NCI-H187 (cell line): Measurements from ENCODE around the gene XCR1.
"Not testable (repeated sequence)": the region's sequence is repeated elsewhere in the genome, so short reads cannot be mapped to it uniquely, and the experiment has no call there.

Experiments
- DNase-seq, 2 experiments: peaks; one replicate each; lab custom pipeline; 2025; lab: John Stamatoyannopoulos, UW

Gene XCR1

DNA sequence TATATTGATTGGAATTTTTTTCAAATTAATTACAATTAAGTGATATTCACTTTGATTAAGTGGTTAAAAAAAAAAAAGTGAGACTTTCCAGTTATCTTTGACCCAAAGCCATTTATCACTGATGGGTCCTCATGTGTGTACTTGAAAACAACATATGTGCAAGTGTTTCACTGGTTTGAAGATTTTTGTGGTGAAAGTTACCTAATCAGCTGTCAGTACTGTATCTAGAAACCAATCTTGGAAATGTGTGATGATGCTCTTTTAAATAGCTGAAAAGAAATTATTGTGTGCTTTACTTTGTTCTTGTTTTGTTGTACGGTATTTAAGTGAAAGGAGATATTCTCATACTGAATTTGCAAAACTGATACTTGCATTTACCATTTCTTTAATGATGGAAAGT is 11.6 kb upstream of the XCR1 start:
- no peak for DNase-seq

DNA sequence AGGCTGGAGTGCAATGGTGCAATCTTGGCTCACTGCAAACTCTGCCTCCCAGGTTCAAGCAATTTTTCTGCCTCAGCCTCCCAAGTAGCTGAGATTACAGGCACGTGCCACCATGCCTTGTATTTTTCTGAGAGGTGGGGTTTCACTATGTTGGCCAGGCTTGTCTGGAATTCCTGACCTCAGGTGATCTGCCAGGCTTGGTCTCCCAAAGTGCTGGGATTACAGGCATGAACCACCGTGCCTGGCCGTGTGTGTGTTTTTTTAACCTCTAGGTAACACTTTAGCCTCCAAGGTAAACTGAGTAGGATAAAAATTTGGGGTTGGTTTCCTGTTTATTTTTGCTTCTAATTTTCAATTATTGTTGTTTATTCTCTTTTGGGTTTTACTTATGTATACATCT is 10.8 kb upstream of the XCR1 start:
- not testable (repeated sequence) for DNase-seq

DNA sequence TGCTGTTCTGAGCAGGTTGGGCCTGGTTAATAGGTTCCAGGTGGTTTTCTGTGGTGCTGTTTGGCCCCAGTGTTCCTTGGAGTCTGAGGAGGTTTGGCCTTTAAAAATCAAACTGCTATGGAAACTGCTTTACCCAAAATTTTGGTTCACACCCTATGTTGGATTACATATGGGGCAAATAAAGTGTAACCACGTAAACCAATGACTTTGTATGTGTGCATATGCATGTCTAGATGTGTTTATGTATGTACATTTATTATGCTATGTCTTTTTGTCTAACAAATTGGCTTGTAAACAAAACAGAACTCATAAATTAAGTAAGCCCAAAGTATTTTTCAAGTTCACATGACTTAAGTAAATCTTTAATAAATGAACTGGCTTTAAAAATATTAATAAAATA is 8.9 kb upstream of the XCR1 start:
- no peak for DNase-seq

DNA sequence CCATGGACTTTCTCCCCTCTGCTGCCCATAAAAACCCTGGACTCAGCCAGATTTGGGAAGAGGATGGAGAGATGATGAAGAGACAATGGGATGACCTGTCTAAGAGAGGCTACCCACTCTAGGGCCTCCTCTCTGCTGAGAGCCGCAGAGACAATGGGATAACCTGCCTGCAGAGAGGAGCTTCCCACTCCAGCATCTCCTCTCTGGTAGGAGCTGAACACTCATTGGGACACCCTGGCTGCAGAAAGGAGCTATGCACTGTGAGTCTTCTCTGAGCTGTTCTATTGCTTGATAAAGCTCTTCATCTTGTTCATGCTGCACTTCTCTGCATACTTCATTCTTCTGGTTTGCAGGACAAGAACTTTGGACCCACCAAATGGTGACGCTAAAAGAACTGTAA is 4.5 kb upstream of the XCR1 start:
- no peak for DNase-seq

DNA sequence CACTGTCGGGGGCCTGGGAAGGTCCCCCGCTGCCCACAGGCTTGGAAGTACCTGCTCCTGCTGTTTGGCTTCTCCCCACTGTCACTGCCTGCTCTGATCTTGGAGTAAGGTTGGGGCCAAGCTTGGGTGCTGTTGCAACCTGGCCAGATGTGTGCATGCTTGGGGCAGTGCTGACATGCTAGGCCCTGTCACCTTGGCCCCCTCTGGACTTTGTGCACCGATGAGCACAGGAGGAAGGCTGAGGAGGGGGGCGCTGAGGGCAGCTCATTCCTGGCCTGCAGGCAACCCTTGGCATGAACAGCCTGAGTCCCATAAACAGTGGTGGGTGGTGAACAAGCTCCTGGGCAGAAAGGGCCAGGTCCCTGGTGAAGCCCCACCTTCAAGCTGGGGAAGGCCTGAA is 4.0 kb upstream of the XCR1 start:
- no peak for DNase-seq

DNA sequence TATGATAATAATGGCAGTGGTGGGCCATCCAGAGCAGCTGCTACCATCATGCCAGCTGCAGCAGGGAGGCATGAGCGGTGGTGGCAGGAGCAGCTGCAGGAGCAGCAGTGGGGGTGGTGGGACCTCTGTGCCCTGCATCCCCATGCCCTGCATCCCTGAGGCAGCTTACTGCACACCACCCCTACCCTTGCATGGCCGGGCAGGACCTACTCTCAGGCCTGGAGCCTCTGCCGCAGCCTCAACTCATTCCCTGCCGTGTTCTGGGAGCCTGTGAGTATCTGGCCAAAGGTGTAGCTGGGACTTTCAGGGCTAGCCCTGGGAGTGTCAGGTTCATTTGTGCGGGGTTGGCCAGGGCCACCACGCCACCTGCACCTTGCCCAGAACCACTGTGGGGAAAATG is 3.3 kb upstream of the XCR1 start:
- DNase-seq: no peak

DNA sequence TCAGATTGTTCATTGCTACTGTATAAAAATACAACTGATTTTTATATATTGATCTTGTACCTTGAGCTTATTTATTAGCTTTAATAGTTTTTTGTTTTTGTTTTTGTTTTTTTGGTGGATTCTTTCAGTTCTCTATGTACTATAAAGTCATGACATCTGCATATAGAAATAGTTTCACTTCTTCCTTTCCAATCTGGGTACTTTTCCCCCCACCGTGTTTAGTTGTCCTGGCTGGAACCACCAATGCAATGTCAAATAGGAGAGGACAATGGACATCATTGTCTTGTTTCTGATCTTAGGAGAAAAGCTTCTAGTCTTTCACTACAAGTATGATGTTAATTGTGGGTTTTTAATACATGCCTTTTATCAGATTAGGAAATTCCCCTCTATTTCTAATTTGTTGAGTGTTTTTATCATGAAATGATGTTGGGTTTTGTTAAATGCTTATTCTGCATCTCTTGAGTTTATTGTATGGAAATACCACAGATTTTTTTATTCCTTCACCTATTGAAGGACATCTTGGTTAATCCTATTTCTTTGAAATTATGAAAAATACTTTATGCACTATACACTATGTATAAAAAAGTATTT is 2.8 kb upstream of the XCR1 start:
- DNase-seq: no peak

DNA sequence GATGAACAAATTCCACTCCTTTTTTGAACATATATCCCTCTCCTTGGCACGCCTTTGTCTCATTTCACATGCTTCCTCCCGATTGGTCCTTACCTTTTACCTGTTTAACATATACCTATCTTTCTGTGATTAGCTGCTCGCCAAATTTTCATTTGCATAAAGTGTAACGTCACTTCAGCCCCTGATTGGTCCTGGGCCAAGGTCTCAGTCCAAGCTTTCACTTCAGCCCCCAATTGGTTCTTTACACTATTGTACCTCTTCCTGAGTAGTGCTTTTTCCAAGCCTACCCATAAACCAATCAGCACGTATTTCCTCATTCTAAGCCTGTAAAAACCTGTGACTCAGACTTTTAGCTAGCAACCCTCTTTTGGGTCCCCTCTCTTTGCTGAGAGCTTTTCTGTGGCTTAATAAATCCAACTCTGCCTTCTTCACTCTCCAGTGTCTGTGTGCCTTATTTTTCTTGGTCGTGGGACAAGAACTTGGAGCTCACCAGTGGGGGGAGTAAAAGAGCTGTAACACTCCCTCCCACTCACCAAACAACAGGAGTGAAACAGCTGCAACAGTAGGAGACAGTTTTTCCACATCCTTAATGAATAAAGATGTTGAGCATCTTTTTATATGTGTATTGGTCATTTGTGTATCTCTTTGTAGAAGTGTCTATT is 584 bp upstream of the XCR1 start:
- DNase-seq: no peak

DNA sequence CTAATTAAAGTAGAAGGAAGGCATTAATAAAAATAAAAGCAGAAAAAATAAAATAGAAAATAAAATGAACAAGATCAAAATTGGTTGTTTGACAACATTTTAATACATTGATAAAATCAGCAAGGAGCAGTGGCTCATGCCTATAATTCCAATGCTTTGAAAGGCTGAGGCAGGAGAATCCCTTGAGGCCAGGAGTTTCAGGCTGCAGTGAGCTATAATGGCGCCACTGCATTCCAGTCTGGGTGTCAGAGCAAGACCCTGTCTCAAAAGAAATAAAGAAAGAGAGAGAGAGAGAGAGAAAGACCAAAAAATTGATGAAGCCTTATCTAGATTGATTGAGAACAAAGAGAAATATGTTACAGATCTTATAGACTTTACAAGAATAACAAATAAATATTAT is 2.1 kb downstream of the XCR1 start:
- no peak for DNase-seq

DNA sequence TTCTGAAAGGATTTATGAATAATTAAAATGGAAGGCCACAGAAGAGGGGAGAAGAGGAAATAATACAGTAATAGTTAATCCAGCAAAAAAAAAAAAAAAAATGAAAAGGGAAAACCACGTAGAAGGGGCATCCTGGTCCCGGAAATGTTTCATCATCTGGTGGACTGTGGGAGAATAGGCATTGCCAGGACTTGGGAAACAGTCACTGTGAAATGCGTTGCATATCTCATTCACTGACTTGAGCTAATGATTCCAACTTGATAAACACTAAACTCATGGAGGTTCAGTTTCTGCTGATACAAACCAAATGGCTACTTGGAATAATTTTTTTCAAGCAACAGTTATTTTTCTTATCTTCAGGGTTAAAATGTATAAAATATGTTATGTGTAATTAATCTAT is 3.2 kb downstream of the XCR1 start:
- no peak for DNase-seq

DNA sequence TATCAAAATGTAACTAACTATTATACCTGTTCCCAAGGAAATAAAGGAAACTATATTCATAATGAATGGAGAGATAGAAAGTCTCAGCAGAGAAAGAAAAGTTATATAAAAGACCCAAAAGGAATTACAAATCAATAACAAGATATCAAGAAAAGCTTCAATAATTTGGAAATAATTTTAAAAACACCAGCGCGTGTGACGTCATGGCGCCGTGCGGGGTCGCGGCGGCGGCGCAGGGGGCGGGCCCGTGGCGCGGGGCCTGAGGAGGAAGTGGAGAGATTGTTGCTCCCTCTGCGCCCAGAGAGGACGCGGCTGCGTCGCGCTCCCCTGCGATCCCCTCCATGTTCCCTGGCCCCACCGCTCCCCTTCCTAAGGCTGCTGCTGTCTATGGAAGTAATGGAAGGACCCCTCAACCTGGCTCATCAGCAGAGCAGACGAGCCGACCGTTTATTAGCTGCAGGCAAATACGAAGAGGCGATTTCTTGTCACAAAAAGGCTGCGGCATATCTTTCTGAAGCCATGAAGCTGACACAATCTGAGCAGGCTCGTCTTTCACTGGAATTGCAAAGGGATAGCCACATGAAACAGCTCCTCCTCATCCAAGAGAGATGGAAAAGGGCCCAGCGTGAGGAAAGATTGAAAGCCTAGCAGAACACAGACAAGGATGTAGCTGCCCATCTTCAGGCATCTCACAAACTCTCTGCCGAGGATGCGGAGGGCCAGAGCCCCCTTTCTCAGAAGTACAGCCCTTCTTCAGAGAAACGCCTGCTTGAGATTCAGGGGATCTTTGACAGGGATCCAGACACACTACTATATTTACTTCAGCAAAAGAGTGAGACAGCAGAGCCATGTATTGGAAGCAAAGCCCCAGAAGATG is 4.1 kb downstream of the XCR1 start:
- DNase-seq: no peak

DNA sequence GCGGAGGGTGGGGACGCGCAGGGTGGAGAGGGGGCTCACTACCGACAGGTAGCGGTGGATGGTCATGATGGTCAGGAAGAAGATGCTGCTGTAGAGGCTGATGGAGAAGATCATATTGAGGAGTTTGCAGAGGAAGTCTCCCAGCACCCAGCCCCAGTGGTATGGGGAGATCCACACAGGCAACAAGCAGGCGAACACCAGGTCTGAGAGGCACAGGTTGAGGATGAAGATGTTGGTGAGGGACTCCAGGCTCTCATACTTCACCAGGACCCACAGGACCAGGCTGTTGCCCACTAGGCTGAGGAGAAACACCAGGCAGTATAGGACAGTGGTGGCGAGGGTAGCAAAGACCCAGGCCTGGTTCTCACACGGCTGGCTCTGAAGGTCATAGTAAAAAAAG is 5.8 kb downstream of the XCR1 start:
- DNase-seq: no peak

DNA sequence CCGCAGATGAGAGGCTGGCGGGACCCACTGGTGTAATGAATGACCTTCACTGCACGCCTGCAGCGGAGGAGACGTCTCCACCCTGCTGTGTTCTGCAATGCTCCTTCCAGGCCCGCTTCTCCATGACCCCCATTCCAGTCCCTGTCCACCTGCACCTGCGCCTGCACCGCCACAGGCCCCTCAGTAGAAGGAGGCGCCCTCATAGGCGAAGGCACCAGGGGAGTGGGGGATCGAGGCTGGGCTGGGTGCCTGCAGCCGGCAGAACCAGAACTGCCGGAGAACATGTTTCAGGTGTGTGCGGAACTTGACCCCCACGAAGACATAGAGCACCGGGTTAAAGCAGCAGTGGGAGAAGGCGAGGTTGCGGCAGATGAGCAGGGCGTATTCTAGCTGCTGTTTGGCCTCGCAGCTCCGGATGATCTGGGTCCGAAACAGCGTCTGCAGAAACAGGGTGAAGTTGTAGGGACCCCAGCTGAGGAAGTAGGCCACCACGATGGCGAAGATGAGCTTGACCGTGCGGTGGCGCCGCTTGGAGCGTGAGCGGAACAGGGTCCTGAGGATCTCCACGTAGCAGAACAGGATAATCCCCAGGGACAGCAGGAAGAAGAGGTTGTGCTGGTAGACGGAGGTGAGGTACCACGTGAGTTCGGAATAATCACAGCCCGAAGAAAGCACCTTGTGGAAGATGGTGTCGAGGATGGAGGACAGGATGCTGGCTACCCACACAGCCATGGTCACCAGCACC is 6.3 kb downstream of the XCR1 start:
- DNase-seq: no peak

DNA sequence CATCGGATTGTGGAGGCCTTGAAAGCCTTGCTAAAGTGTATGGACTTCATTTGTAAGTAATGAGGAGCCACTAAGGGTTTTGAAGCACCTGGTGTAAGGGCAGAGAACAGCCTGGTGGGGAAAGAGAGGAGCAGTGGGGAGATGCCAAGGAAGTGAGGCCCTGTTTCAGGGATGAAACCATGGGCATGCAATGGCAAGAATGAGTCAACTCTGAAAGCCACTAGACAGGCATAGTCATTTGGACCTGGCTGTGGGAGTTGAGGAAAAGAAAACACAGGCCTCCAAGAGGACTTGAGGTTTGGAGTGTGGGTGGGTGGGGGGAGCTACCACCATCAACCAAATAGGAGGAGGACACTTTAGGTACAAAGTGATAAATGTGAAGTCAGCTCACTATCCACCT is 7.6 kb downstream of the XCR1 start:
- DNase-seq: no peak

DNA sequence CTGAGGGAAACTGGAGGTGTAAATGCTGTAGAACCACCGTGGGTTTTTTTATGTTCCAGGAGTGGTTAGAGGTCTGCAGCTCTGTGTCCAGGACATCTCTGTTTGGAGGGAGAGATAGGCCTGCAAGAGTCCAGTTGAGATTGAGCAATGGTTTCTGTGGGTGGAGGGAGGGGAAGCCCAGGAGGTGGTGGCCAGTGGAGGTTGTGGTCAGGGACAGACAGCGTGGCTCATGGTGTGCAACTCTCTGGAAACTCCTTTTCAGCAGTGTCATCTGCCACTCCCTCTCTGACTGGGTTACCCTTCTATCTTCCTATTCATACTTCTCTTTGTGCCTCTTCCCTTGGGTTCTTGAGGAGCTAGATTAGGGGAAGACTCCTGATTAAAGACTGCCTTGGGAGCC is 9.6 kb downstream of the XCR1 start:
- DNase-seq: no peak

DNA sequence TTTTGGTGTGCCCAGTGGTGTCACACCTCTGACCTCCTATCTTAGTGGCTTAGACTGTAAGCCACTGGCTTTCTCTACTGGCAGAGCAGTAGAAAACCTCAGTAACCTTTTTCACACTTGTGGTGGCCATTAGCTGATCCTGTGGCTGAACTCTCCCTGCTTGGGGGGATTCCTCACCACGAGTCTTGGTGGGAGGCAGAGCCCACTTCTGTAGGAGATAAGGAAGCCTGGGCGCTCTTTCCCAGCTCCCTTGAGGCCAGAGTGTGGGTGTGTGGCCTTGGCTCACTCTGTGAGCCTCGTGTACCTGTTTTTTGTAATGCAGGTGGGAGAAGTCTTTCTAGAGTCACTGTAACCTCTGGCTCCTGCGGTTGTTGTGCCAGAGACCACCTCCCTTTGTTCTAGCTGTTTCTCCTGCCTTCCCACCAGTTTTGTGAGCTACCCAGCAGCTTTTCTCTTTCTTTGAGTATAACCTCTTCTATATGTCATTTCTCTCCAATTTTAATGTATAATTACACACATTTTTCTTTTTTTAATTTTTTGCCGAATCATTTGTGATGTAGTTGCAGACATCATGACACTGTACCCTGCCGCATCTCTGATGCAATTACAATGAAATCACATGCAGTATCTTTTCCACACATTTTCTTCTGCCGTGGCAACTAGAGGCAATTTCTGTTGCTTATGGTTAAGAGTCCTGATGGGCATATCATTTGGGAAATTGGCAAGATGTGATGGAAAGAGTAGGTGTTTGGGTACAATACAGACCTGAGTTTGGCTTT is 13.8 kb downstream of the XCR1 start:
- DNase-seq: no peak

DNA sequence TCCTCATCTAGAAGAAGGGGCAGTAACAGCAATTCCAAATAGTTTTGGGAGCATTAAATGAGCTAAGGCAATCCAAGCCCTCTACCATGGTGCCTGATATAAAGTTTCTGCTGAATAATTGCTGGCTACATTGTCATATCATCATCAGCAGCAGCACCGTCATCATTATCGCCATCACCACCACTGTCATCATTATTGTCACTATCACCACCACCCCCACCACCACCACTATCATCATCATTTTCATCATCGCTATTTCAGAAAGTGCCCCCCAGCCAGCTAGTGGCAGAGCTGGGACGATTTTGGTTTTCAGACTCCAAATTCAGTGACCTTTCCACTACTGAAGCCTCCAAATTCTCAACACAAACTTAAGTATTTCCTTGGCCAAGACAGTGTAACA is 15.0 kb downstream of the XCR1 start:
- no peak for DNase-seq

DNA sequence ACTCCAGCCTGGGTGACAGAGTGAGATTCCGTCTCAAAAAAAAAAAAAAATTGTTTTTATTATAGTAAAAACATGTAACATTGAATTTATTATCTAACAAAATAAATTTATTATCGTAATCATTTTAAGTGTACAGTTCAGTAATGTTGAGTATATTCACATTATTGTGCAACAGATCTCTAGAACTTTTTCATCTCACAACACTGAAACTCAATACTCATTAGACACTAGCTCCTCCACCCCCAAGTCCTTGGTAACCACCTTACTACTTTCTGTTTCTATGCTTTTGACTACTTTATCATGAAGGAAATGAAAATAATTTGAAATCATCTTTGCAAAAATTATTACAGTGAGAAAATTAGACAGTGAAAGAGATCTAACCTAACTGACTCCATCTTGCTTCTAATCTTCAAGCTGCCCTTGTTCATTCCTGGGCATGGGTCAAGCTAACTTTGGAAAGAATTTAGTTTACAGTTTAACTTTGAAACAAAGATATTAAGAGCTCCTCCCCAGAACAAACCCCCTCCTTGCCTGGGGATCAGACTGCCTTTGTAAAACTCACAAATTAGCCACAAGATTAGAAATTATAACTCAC is 16.7 kb downstream of the XCR1 start:
- DNase-seq: no peak

DNA sequence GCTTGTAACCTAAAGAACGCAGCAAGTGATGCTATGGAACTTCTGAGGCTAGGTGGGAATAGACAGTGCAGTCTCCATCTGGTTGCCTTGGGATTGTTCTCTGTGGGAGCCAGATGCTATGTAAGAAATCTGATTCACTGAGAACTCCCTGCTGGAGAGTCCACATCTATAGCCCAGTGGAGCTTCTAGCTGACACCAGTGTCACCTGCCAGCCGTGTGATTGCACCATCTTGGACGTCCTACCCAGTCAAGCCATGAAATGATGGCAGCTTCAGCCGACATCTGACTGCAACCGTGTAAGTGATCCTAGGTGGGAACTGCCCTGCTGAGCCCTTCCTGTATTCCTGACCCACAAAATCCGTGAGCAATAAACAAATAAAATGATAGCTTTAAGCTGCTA is 19.2 kb downstream of the XCR1 start:
- DNase-seq: no peak

DNA sequence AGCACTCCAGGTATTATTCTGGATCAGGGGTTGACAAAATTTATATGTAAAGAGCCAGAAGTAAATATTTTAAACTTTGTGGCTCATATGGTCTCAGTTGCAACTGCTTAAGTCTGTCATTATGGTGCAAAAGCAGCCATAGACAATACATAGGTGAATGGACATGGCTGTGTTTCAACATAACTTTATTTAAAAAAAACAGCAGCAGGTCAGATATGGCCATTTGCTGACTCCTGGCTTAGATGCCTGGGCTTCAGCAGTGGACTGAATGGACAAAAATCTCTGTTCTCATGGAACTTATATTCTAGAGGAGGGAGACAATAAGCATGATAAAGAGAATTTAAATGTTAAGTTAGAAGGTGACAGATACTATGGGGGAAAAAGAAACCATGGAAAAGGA is 20.0 kb downstream of the XCR1 start:
- DNase-seq: no peak

DNA sequence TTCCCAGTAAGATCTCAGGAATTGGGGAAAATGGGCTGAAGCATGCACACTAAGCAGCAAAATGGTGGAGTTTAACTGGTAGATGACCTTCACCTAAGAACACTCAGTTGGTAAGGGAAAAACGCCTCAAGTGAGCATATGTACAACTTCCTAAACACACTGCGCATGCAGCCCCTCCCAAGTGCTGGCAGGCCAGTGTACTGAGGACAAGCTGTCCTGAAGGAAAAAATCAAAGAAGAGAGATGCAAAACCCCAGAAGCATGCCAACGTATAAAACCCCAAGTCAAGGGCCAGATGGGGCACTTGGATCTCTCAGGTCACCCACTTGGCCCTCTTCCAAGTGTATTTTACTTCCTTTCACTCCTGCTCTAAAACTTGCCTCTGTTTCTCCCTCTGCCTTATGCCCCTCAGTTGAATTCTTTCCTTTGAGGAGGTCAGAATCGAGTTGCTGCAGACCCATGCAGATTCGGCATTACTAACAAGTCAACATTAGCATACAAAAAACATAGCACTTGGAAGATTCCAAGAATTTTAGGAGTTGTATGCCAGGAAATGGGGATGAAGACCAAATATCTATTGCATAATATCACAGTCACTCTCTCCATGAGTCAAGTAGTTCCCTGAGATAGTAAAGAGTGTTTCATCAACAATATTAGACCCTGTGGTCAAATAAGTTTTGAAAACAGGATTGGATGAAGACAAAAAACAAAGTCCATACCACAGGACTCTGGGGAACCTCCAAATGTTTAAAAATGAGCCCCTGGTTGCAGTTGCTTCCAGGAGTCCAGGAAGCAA is 20.8 kb downstream of the XCR1 start:
- DNase-seq: no peak
